ENCODE measurements around the gene KMO.
A peak's percentile ranks its signal among the peaks of the same experiment; 100 is the strongest.

The KMO gene

DNA sequence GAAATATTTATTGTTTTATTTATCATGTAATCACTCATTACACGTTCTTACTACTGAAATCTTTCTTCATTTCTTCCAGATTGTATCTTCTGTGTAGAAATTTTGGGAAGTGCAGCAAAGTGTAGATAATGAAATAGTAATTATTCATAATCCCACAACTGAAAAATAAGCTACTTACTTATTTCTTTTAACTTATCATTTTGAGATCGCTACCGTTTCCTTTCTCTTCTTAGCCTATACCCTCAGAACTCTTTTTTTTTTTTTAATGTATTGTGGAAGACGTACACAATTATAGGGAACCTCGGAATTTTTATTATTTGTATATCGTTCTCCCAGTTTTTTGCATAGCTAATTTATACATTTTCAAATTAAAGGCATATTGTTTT, 12.1 kb upstream of the KMO start:
- peak overlapping the region; percentile 83 for H3K4me2 ChIP-seq
- H4K20me1 ChIP-seq (ENCODE audit: insufficient read depth): no peaks in the 10 kb centered on the region; the same call in 1 of the 2 replicates
- H3K36me3 ChIP-seq (ENCODE audit: insufficient read depth): no peaks in the 10 kb centered on the region; the same call in 1 of the 2 replicates
- peaks cover 38% of the 10 kb centered on the region for H3K4me1 ChIP-seq (ENCODE audit: low read depth, poor library complexity, severe bottlenecking)
- peaks cover 43% of the 10 kb centered on the region for H3K79me2 ChIP-seq (ENCODE audit: insufficient read depth, low read depth)
- H2AFZ ChIP-seq (ENCODE audit: low read depth): peak overlapping the region; percentile 68
- no peak for TF ChIP-seq CTCF (conservative IDR thresholded peaks at IDR 0.05; ENCODE audit: low read depth, low read length)
- no peaks in the 10 kb centered on the region for H3K27me3 ChIP-seq (ENCODE audit: insufficient read depth, low read depth)
- H3K4me3 ChIP-seq (IDR thresholded peaks at IDR 0.05; ENCODE audit: insufficient read depth, low read depth, low read length): no peak overlapping the region
- H3K9ac ChIP-seq: peak overlapping the region; percentile 85; the same call in 1 of the 2 replicates
- H3K27ac ChIP-seq: peak overlapping the region; percentile 76; the same call in 1 of the 2 replicates

DNA sequence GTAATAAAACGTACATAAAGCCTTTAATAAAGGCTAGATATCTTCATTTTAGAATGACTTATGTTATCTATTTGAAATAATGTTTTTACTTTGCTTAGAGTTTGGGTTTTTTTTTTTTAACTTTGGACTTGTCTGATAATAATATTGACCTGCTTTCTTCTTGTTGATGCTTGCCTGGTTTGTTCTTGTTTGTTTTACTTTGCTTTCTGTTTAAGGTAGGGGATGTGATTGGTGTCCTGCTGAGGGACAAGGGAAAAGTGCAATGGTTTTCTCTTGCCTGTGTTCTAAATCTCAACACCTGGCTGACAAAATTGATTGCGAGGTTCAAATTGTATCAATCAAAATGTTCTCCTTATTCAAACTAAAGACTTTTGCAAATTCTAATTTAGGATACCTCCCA, 10.5 kb upstream of the KMO start:
- peaks cover 26% of the 10 kb centered on the region for H3K4me1 ChIP-seq (ENCODE audit: low read depth, poor library complexity, severe bottlenecking)
- H3K4me2 ChIP-seq: no peak overlapping the region
- H3K9ac ChIP-seq: no peak overlapping the region
- H4K20me1 ChIP-seq (ENCODE audit: insufficient read depth): no peaks in the 10 kb centered on the region
- H2AFZ ChIP-seq (ENCODE audit: low read depth): no peak overlapping the region
- H3K4me3 ChIP-seq (IDR thresholded peaks at IDR 0.05; ENCODE audit: insufficient read depth, low read depth, low read length): no peak overlapping the region
- no peak overlapping the region for H3K27ac ChIP-seq
- TF ChIP-seq CTCF (conservative IDR thresholded peaks at IDR 0.05; ENCODE audit: low read depth, low read length): no peak
- no peaks in the 10 kb centered on the region for H3K36me3 ChIP-seq (ENCODE audit: insufficient read depth)
- no peaks in the 10 kb centered on the region for H3K27me3 ChIP-seq (ENCODE audit: insufficient read depth, low read depth)
- H3K79me2 ChIP-seq (ENCODE audit: insufficient read depth, low read depth): peaks cover 27% of the 10 kb centered on the region

DNA sequence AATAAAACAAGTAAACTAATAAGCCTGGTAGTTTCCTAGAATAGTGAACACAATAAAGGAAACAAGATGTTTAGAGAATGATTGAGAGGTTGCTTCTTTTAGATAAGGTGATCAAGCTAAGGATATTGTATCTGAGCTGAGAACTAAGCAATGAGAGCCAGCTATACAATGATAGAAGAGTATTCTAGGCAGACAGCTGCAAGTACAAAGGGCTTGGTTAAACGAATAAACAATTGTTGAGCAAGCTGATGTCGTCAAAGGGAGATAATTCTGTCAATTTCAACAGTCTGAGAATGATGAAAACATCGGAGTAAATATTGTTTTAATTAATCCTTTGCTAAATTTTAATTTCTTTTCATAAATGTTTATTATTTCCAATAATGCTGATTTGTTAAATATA, 7.2 kb upstream of the KMO start:
- TF ChIP-seq CTCF (conservative IDR thresholded peaks at IDR 0.05; ENCODE audit: low read depth, low read length): no peak
- Histone ChIP-seq H3K4me2 (no peak overlapping the region), H3K27me3 (ENCODE audit: insufficient read depth, low read depth) (no peaks in the 10 kb centered on the region), H3K79me2 (ENCODE audit: insufficient read depth, low read depth) (no peaks in the 10 kb centered on the region), H3K9ac (no peak overlapping the region), H3K36me3 (ENCODE audit: insufficient read depth) (no peaks in the 10 kb centered on the region), H2AFZ (ENCODE audit: low read depth) (no peak overlapping the region), H3K4me3 (IDR thresholded peaks at IDR 0.05; ENCODE audit: insufficient read depth, low read depth, low read length) (no peak overlapping the region), H4K20me1 (ENCODE audit: insufficient read depth) (no peaks in the 10 kb centered on the region), H3K4me1 (ENCODE audit: low read depth, poor library complexity, severe bottlenecking) (peaks cover 11% of the 10 kb centered on the region), H3K27ac (no peak overlapping the region)

GRCh38 chr1:241527146-241527545, 5.0 kb upstream of the KMO start:
- H4K20me1 ChIP-seq (ENCODE audit: insufficient read depth): no peaks in the 10 kb centered on the region
- H3K4me1 ChIP-seq (ENCODE audit: low read depth, poor library complexity, severe bottlenecking): peaks cover 12% of the 10 kb centered on the region
- H3K27me3 ChIP-seq (ENCODE audit: insufficient read depth, low read depth): no peaks in the 10 kb centered on the region
- no peak for TF ChIP-seq CTCF (conservative IDR thresholded peaks at IDR 0.05; ENCODE audit: low read depth, low read length)
- no peak overlapping the region for H2AFZ ChIP-seq (ENCODE audit: low read depth)
- no peak overlapping the region for H3K4me2 ChIP-seq
- no peaks in the 10 kb centered on the region for H3K79me2 ChIP-seq (ENCODE audit: insufficient read depth, low read depth)
- H3K27ac ChIP-seq: no peak overlapping the region
- no peaks in the 10 kb centered on the region for H3K36me3 ChIP-seq (ENCODE audit: insufficient read depth)
- no peak overlapping the region for H3K4me3 ChIP-seq (IDR thresholded peaks at IDR 0.05; ENCODE audit: insufficient read depth, low read depth, low read length)
- no peak overlapping the region for H3K9ac ChIP-seq

All from KMS-11 (cell line).